HUES6 (cell line): ENCODE data around the gene NEGR1.
"Not testable (repeated sequence)": the region's sequence is repeated elsewhere in the genome, so short reads cannot be mapped to it uniquely, and the experiment has no call there.

Source experiments
- H3K27ac ChIP-seq: 2 replicates; pipeline ENCODE4 v1.7.0; 2013; ENCODE audit warnings: low read depth, mild to moderate bottlenecking, low read length, inconsistent platforms
- H3K27me3 ChIP-seq: 2 replicates; pipeline ENCODE4 v1.6.1; 2013; ENCODE audit warnings: low read length; ENCODE audit not compliant: control insufficient read depth, insufficient read depth
- H3K36me3 ChIP-seq: 2 replicates; pipeline ENCODE4 v1.6.1; 2013; ENCODE audit warnings: low read length; ENCODE audit not compliant: control insufficient read depth, insufficient read depth
- H3K4me1 ChIP-seq: 2 replicates; pipeline ENCODE4 v1.6.1; 2013; ENCODE audit warnings: low read length; ENCODE audit not compliant: control insufficient read depth, insufficient read depth
- H3K4me3 ChIP-seq: 2 replicates; pipeline ENCODE4 v1.5.1; 2013; ENCODE audit warnings: low read depth, low read length
- H3K9ac ChIP-seq: one replicate; pipeline ENCODE4 v1.6.1; 2013; ENCODE audit warnings: mild to moderate bottlenecking, low read length
- H3K9me3 ChIP-seq: 2 replicates; pipeline ENCODE4 v1.6.1; 2013; ENCODE audit warnings: low read depth, low read length; ENCODE audit not compliant: control insufficient read depth, insufficient read depth

The NEGR1 gene

DNA sequence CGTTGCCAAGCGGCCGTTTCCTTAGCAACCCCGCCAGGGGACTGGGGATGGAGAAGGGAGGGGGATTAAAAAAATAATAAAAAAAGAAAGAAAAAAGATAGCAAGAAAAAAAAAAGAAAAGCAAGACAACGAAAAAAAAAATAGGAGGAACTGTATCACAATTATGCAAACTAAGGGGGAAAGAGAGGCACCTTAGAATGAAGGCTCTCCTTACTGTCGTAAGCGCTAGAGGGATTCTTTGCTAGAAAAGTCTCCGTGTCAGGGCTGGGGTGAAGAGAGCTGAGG is 625 bp upstream of the NEGR1 start:
- Histone ChIP-seq H3K36me3 (no peaks in the 10 kb centered on the region), H3K27ac (no peak overlapping the region; the same call in 1 of the 2 replicates), H3K9ac (peak overlapping the region; percentile 75), H3K4me3 (peak overlapping the region; percentile 93), H3K4me1 (peaks cover 11% of the 10 kb centered on the region; the same call in 1 of the 2 replicates), H3K9me3 (no peaks in the 10 kb centered on the region), H3K27me3 (peaks cover 50% of the 10 kb centered on the region)

GRCh38 chr1:72281637-72282270 is 585 bp downstream of the NEGR1 start:
- H3K27ac ChIP-seq: no peak overlapping the region
- peaks cover 11% of the 10 kb centered on the region; the same call in 1 of the 2 replicates for H3K4me1 ChIP-seq
- H3K4me3 ChIP-seq: peak overlapping the region; percentile 93
- no peaks in the 10 kb centered on the region for H3K36me3 ChIP-seq
- peaks cover 50% of the 10 kb centered on the region for H3K27me3 ChIP-seq
- no peaks in the 10 kb centered on the region for H3K9me3 ChIP-seq
- no peak overlapping the region for H3K9ac ChIP-seq

- Histone ChIP-seq H3K9me3 (no peaks in the 10 kb centered on the region), H3K9ac (no peak overlapping the region), H3K27me3 (peaks cover 49% of the 10 kb centered on the region), H3K4me1 (peaks cover 11% of the 10 kb centered on the region; the same call in 1 of the 2 replicates), H3K4me3 (no peak overlapping the region), H3K27ac (no peak overlapping the region), H3K36me3 (no peaks in the 10 kb centered on the region)
These were observed 1.2 kb downstream of the NEGR1 start for GRCh38 chr1:72281144-72281543.

DNA sequence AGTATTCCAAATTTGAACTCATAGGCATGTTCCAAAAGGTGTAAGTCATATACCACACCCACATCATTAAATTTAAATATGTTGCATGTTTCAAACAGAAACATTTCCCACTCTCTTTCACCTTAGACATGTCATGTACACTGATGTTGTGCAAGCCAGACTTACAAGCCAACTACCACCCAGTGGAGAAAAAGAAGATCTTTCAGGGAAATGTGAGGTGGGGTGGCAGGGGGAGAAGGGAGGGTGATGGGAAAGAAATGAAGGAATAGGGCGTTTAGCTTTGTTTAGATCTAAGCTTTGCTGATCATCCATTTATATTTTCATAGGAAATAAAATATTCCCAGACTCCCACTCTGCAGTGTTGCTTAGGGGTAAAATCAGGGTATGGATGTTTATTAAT is 1.6 kb downstream of the NEGR1 start:
- H3K4me3 ChIP-seq: no peak overlapping the region
- no peaks in the 10 kb centered on the region for H3K9me3 ChIP-seq
- H3K27me3 ChIP-seq: peaks cover 45% of the 10 kb centered on the region
- H3K27ac ChIP-seq: no peak overlapping the region
- no peak overlapping the region for H3K9ac ChIP-seq
- peaks cover 11% of the 10 kb centered on the region; the same call in 1 of the 2 replicates for H3K4me1 ChIP-seq
- no peaks in the 10 kb centered on the region for H3K36me3 ChIP-seq

- Histone ChIP-seq H3K36me3 (no peaks in the 10 kb centered on the region), H3K4me3 (no peak overlapping the region), H3K27ac (no peak overlapping the region), H3K9ac (no peak overlapping the region), H3K9me3 (no peaks in the 10 kb centered on the region), H3K4me1 (peaks cover 7% of the 10 kb centered on the region; the same call in 1 of the 2 replicates), H3K27me3 (peaks cover 39% of the 10 kb centered on the region)
These were observed 2.2 kb downstream of the NEGR1 start for GRCh38 chr1:72280131-72280530.

- Histone ChIP-seq H3K27ac (no peak overlapping the region), H3K4me1 (no peaks in the 10 kb centered on the region), H3K4me3 (no peak overlapping the region), H3K27me3 (peaks cover 31% of the 10 kb centered on the region), H3K36me3 (no peaks in the 10 kb centered on the region), H3K9me3 (no peaks in the 10 kb centered on the region), H3K9ac (no peak overlapping the region)
These were observed 3.9 kb downstream of the NEGR1 start for GRCh38 chr1:72278461-72278860.

GRCh38 chr1:72271555-72272085 is 10.7 kb downstream of the NEGR1 start:
- no peaks in the 10 kb centered on the region for H3K4me1 ChIP-seq
- no peak overlapping the region for H3K27ac ChIP-seq
- no peaks in the 10 kb centered on the region for H3K27me3 ChIP-seq
- no peak overlapping the region for H3K4me3 ChIP-seq
- no peaks in the 10 kb centered on the region for H3K9me3 ChIP-seq
- H3K36me3 ChIP-seq: no peaks in the 10 kb centered on the region
- H3K9ac ChIP-seq: no peak overlapping the region

GRCh38 chr1:72262735-72263134 is 19.6 kb downstream of the NEGR1 start:
- no peak overlapping the region for H3K27ac ChIP-seq
- H3K27me3 ChIP-seq: no peaks in the 10 kb centered on the region
- no peak overlapping the region for H3K9ac ChIP-seq
- H3K4me1 ChIP-seq: no peaks in the 10 kb centered on the region
- no peaks in the 10 kb centered on the region for H3K9me3 ChIP-seq
- no peaks in the 10 kb centered on the region for H3K36me3 ChIP-seq
- H3K4me3 ChIP-seq: no peak overlapping the region

GRCh38 chr1:72253132-72253531 is 29.2 kb downstream of the NEGR1 start:
- Histone ChIP-seq H3K27ac (no peak overlapping the region), H3K4me1 (no peaks in the 10 kb centered on the region), H3K36me3 (no peaks in the 10 kb centered on the region), H3K9me3 (no peaks in the 10 kb centered on the region), H3K9ac (no peak overlapping the region), H3K27me3 (no peaks in the 10 kb centered on the region), H3K4me3 (no peak overlapping the region)

DNA sequence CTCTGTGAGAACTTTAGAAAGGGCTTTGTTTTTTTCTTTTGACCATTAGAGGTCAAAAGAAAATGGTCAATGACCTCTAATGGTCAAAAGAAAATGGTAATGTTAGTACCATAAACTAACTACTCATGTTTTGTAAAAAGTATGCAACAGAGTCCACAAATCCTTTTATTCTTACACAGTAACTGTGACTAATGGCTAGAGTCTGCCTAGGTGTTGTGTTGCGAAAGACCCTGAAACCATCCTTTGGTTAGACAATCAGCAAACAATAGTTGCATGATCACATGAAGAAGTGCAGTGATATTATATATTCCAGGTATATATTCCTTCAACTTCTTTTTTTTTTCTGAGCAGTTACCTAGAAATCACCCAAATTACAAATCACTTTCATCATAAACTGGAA is 40.9 kb downstream of the NEGR1 start:
- Histone ChIP-seq H3K4me1 (no peaks in the 10 kb centered on the region), H3K36me3 (no peaks in the 10 kb centered on the region), H3K27me3 (no peaks in the 10 kb centered on the region), H3K27ac (no peak overlapping the region), H3K4me3 (no peak overlapping the region), H3K9me3 (0 out of 2 replicates have a peak, but pooled peaks cover 2% of the 10 kb centered on the region), H3K9ac (no peak overlapping the region)

DNA sequence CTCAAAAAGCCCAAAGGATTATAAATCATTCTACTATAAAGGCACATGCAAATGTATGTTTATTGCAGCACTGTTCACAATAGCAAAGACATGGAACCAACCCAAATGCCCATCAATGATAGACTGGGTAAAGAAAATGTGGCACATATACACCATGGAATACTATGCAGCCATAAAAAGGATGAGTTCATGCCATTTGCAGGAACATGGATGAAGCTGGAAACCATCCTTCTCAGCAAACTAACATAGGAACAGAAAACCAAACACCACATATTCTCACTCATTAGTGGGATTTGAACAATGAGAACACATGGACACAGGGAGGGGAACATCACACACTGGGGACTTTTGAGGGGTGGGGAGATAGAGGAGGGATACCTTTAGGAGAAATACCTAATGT is 46.4 kb downstream of the NEGR1 start:
- H3K27ac ChIP-seq, H3K9me3 ChIP-seq, H3K4me1 ChIP-seq, H3K4me3 ChIP-seq, H3K9ac ChIP-seq, H3K27me3 ChIP-seq, H3K36me3 ChIP-seq: not testable (repeated sequence)
